Brain pericyte (primary cell): ENCODE measurements around the gene GJB1.
"Not testable (repeated sequence)": the region's sequence is repeated elsewhere in the genome, so short reads cannot be mapped to it uniquely, and the experiment has no call there.

Experiments used
- DNase-seq: peaks from one replicate; pipeline ENCODE4 v3.0.0-alpha.2; 2012; ENCODE audit warnings: low read depth, low spot score

The GJB1 gene

GRCh38 chrX:71222929-71223328 is at the start of gene GJB1:
Gene GJB1 (plus strand): TSS chrX:71223224. CDS start chrX:71223708, 484 bp downstream.
- no peak for DNase-seq

DNA sequence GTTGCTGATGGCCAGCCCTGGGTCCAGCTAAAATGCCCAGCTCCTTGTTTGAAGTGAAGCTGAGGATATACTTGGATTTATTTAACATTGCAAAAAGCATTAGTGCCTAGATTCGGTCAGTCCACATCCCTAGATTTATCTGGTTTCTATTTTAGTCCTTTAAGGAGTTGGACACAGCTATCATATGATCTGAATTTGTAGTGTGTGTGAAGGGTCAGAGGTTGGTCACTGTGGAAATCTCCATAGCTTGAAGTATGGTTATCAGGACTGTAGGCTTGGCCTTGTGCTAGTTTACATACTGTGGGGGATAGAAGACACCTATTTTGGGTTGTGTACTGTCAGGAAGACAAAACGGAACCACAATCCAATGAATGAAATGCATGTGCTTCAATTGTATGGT is 49.6 kb upstream of the GJB1 start:
- no peak for DNase-seq

DNA sequence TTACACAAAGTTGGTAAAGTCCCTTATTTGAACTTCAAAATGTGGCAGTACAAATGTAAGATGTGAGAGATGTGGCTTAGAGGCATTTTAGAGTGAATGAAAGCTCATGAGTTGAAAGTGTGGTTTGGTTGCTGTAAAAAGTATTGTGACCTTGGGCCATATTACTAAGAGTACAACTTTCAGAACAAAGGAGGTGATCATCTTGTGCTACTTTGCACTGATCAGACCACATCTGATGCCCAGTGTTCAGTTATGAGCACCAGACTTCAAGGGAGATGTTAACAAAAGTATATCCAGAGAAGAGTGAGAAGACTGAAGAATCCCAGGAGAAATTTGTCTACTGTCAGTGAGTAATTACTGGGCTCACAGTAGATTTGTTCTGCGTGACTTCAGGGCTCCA is 48.2 kb upstream of the GJB1 start:
- no peak for DNase-seq

GRCh38 chrX:71175531-71175930 is 47.5 kb upstream of the GJB1 start:
- no peak for DNase-seq

- DNase-seq, result no peak
These were observed 45.7 kb upstream of the GJB1 start for GRCh38 chrX:71177327-71177726.

GRCh38 chrX:71178908-71179307 is 44.1 kb upstream of the GJB1 start:
- DNase-seq, result peak; percentile 20

DNA sequence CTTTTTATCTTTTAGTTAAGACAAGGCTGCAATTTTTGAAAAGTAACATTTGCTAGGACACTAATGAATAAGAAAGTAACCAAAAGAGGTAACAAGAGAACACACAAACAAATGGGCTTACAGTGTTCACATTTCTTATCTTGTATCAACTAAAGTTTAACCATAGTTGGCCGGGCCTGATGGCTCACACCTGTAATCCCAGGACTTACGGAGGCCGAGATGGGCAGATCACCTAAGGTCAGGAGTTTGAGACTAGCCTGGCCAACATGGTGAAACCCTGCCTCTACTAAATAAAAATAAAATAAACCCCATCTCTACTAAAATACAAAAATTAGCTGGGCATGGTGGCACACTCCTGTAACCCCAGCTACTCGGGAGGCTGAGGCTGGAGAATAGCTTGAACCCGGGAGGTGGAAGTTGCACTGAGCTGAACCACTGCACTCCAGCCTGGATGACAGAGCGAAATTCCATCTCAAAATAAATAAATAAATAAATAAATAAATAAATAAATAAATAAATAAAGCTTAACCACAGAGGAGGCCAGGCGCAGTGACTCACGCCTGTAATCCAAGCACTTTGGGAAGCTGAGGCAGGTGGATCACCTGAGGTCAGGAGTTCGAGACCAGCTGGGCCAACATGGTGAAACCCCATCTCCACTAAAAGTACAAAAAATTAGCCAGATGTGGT is 42.3 kb upstream of the GJB1 start:
- DNase-seq, result not testable (repeated sequence)

DNA sequence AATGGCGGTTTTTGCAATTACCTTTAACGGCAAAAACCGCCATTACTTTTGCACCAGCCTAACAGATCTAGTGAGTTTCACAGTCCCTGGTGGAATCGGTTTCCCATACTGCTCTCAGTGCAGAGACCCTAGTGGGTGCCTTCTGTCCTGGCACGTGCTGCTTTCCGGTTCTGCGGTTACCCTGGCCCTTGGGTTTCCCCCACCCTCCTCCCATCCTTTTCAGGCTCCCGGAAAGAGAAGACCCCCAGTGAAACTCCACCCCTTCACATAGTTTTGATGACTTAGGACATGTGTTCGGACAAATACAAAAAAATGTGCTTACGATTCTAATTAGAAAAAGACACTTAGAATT is 41.5 kb upstream of the GJB1 start:
- peak; percentile 0 for DNase-seq

DNA sequence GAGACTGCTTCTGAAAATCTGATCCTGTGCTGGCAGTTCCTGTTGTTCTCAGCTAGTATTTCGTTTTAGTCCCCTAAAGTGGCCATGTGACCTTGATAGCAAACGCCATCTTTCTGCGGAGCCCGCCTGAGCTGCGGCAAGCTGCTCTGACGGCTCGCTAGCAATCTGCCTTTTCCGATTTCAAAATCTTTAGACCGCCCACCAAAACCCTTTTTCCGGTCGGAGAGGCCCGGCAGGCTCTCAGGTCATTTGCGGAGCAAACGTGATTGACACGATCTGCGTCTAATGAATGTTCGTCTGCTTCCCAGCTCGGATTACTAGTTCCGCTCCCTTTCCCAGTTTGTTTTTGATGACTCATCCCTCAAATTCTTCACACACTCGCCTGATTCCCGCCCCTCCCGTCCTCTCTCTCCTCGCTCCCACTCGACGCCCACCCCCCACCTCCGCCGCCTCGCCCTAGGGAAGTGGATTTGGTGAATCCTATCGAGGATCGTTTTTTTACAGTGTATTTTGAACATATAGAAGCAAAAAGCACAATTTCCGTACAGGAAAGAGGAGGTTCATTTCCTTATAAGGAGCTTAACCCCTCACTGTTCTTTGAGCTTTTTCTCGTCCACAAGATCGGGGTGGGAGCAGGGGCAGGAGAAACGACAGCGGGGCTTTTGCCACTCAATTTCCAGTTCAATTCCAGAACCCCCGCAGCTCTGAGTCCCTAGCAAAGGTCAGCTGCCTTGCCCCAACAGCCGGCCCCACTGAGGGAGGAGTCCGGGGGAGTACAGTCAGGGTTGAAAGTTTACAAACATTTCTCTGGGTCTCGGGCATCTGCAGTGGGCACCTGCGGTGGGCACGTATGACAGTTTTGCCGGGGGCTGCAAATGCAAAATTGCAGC is 40.9 kb upstream of the GJB1 start:
- peak; percentile 81 for DNase-seq

DNA sequence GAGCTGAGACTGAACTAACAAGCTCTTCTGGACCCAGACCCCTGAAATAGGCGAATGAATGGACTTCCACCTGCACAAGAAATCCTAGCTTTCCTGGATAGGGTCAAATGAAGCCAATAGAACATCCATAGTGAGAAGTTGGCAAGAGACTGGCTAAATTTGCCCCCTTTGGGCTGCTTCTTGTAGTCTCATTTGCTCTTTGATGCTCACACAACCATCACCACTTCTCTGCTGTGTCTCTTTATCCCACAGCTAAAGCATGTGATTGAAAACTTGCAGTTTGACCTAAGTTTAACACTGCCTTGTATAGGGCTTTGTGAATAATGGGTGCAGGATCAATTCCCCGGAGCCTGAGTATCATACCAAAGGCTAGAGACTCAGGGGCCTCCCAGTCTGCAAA is 40.2 kb upstream of the GJB1 start:
- no peak for DNase-seq

DNA sequence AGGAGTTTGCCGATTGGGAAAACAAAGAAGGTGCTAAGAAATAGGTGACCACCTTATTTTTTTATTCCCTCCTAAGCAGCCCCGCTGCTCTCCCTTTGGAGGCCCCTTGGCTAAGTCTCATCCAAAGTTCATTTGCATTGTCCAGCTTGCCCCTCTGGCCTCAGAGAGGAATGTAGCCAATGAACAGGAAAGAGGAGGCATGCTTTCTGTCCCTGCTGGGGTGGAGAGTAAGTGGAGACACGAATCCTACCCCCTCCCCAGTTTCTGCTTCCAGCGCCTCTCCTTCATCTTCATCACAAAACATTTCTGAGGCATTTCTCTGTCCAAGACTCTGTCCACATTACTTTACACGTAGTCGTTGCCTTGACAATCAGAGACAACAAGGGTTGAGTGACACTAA is 39.7 kb upstream of the GJB1 start:
- DNase-seq, result no peak

DNA sequence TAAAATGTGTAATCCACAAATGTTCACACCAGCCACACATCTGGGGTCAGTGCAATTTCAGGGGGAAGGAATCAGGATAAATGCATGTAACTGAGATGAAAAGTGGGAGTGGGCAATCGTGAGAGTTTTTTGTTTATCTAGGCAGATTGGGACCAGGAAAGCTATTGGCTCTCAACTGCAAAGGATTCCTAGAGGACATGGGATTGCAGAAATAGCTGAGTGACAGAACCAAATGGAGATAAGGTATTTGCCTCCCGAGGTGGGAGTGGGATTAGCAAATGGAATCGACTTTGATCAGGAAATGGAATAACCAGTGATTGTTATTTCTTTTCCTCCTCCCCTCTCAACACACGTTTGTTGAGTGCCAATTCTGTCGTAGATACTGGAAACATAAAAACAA is 38.9 kb upstream of the GJB1 start:
- no peak for DNase-seq

GRCh38 chrX:71184803-71185495 is 38.1 kb upstream of the GJB1 start:
- no peak for DNase-seq

- no peak for DNase-seq
These were observed 31.8 kb upstream of the GJB1 start for GRCh38 chrX:71191248-71191647.

DNA sequence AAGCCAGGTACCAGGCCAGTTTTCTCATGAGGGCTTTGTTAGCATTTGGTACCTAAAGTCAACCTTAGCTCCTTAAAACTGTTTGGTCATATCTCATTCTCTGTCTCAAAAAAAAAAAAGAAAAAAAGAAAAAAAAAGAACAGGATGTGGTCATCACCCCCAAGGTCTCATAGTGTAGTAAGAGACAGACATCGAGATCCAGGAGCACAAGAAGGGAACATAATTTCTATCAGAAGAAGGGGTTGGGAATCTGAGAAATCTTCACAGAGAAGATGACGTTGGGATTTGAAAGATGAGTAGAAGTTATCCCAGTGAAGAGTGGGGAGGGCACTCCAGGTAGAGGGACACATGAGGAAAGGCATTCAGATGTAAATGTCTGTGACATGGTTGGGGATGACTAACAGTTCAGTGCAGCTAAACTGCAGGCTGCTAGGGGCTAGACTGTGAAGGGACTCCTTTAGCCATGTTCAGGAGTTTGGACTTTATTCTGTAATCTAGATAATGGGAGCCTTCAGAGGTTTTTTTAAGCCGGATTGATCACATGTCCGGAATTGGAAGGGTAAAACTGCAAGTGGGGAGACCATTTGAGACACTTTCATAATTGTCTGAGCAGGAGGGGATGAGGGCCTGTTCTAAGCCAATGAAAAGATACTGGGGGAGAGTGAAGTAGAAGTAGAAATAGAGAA is 26.9 kb upstream of the GJB1 start:
- no peak for DNase-seq

DNA sequence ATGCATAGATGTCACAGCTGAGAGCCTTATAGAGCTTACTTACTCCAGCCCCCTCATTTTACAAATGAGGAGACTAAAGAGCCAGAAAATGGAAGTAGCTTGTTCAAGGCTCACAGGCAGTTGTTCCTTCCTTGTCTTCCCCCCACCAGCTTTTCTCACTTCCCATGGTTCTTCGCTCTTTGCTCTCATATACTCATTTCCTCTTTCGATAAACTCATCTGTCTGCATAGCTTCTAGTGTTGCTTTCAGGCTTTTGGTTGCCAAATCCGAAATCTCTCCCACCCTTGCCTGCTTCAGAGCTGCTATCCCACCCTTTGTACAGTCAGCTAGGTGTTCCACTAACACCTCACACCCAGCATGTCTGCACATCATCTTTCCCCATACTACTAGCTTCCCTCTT is 25.0 kb upstream of the GJB1 start:
- no peak for DNase-seq

DNA sequence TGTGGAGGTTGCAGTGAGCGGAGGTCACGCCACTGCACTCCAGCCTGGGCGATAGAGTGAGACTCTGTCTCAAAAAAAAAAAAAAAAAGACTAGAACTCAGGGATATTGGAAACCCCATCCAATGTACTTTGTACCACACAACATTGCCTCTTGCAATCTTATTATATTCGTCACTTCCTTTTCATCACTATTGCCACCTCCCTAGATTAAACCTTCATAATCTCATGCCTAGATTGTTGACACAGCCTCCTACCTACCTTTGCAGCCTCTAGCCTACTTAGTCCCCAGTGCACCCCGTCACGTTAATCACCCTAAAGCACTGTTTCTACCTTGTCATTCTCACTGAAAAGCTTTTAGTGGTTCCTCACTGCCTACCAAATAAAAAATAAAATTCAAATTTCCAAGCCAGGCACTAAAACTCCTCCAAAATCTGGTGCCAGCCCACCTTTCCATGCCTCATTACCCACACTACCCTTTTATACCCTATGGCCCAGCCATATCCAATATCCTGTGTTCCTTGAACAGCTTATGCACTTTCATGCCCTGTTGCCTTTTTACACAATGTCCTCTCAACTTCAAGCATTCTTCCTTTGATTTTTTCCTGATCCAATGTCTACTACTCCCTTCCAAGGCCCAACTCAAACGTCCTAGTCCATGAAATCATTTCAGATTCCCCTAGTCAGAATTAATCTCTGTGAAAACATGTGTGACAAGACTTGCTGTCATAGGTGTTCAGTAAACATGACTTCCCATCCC is 23.6 kb upstream of the GJB1 start:
- DNase-seq, result no peak

DNA sequence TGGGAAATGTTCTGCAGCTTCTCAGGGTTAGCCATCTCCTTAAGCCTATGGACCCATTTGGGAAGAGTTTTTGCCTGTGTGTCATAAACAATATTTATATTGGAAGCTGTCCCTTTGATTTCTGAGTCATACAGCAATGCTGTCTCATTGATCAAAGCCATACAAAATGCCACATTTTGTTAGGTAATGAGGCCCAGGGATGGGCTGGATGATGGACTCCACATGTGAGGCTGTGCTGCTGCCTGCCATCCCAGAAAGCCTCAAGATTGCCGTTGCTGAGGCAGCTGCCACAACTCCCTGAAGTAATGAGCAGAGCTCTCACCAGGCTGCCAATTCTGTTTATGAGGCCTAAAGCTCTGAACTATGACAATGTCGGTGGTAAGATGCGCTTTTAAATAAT is 12.2 kb upstream of the GJB1 start:
- DNase-seq, result no peak

DNA sequence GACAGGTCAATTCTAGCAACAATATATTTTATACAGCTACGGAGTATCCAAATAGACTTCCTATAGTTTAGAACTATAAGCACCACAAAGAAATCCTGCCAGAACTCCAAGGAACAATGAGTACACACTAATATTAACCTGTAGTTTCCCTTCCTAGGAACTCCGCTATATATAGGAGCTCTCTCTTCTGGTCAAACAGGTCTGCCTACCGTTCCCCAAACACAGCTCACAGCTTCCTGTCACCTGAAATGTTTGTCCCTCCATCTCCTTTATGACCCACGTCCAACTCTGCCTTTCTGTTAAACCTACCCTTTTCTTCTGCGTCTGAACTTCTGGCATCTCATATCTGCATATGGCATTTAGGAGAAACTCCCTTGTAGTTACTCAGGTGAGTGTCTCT is 10.5 kb upstream of the GJB1 start:
- DNase-seq, result no peak

DNA sequence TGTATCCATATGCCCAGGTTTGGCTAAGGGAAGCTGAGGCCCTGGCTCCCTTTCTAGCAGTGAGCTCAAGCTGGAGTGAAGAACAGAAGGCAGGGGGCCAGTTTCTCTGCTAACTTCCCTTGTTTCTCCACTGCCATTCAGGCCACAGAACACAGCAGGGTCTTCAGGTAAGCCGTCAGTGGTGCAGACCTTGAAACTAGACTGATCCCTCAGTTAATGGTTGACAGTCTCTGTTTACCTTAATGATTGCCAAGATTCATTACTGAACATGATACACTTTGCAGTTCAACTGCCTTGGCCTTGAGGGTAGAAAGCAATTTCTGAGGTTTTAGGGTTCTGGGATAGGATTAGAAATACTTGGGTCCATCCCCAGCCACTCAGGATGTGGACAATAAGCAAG is 8.9 kb upstream of the GJB1 start:
- no peak for DNase-seq

DNA sequence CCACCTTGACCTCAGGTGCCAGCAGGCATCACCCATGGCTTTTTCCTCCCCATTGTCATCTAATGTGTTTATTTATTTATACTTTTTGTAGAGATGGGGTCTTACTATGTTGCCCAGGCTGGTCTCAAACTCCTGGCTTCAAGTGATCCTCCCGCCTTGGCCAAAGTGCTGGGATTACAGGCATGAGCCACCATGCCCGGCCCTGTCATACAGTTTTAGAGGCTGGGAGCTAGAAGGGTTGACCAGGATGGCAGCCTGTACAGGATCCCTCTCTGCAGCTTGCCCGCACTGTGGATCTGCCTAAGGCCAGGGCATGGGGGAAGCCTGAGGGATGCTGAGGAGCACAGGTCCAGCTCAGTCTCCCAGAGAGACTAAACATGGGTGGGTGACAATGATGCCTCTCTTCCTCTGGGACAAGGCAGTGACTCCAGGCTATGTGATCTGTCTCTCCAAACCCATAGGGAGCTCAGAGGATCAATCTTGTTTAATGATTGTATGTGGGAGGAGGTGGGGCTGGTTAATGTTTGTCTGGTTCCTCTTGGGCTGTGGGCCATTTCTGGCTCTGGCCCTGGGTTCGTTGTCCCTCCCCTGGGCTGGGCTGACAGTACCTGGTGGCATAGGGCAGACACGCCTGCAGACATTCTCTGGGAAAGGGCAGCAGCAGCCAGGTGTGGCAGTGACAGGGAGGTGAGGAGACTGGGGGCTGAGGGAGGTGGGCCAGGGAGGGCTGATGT is 8.3 kb upstream of the GJB1 start:
- no peak for DNase-seq
